C4-2B (cell line): ENCODE measurements around the gene CCDC102B.

Experiments used
- H3K27ac ChIP-seq: fragments of 450-650 bp; 2 replicates; pipeline ENCODE4 v1.5.1; 2017
- CTCF ChIP-seq: fragments of 450-650 bp; conservative IDR thresholded peaks from 2 replicates; pipeline ENCODE4 v1.5.1; 2017; ENCODE audit warnings: mild to moderate bottlenecking
- ZFX ChIP-seq: fragments of 450-650 bp; IDR thresholded peaks from 2 replicates; pipeline ENCODE4 v1.6.1; 2017

CCDC102B gene

GRCh38 chr18:68822926-68823325 is 25.0 kb downstream of the CCDC102B start:
- TF ChIP-seq ZFX (no peak), CTCF (no peak)
- H3K27ac ChIP-seq = no peak overlapping the region

- H3K27ac ChIP-seq = no peak overlapping the region
- no peak for TF ChIP-seq ZFX
- no peak for TF ChIP-seq CTCF
These were observed 28.2 kb downstream of the CCDC102B start for GRCh38 chr18:68826121-68826520.

- no peak overlapping the region for H3K27ac ChIP-seq
- TF ChIP-seq CTCF = no peak
- no peak for TF ChIP-seq ZFX
These were observed 32.6 kb downstream of the CCDC102B start for GRCh38 chr18:68830256-68831045.

- no peak for TF ChIP-seq ZFX
- no peak for TF ChIP-seq CTCF
- H3K27ac ChIP-seq = no peak overlapping the region
These were observed 35.9 kb downstream of the CCDC102B start for GRCh38 chr18:68833756-68834155.

- TF ChIP-seq CTCF = no peak
- no peak for TF ChIP-seq ZFX
- no peak overlapping the region for H3K27ac ChIP-seq
These were observed 40.0 kb downstream of the CCDC102B start for GRCh38 chr18:68837665-68838451.

- no peak for TF ChIP-seq ZFX
- TF ChIP-seq CTCF = no peak
- H3K27ac ChIP-seq = no peak overlapping the region
These were observed 41.8 kb downstream of the CCDC102B start for GRCh38 chr18:68839701-68840100.
